AG10803 (cell line): ENCODE results near the gene EIF4G1.

Experiments
- DNase-seq: peaks from one replicate; pipeline ENCODE4 v3.0.0; 2010; ENCODE audit warnings: low read depth
- H3K4me3 ChIP-seq: 2 replicates; pipeline ENCODE4 v1.5.1; 2011; ENCODE audit warnings: mild to moderate bottlenecking, low read length, control low read depth
- CTCF ChIP-seq: conservative IDR thresholded peaks from 2 replicates; pipeline ENCODE4 v1.5.1; 2011; ENCODE audit warnings: mild to moderate bottlenecking, low read length, control low read depth, inconsistent platforms

Gene EIF4G1

GRCh38 chr3:184283681-184284080 is 30.7 kb upstream of the EIF4G1 start:
- DNase-seq: no peak
- no peak overlapping the region for H3K4me3 ChIP-seq
- no peak for TF ChIP-seq CTCF

GRCh38 chr3:184284696-184285095 is 29.7 kb upstream of the EIF4G1 start:
- DNase-seq: peak; percentile 66
- TF ChIP-seq CTCF: peak; percentile 42
- H3K4me3 ChIP-seq: no peak overlapping the region

GRCh38 chr3:184289426-184289938 is 24.9 kb upstream of the EIF4G1 start:
- peak; percentile 39 for DNase-seq
- peak; percentile 69 for TF ChIP-seq CTCF

GRCh38 chr3:184290331-184290730 is 24.1 kb upstream of the EIF4G1 start:
- H3K4me3 ChIP-seq: no peak overlapping the region
- no peak for TF ChIP-seq CTCF
- no peak for DNase-seq

More at GRCh38 chr3:184289426-184289938, 24.9 kb upstream of the EIF4G1 start:
- H3K4me3 ChIP-seq: no peak overlapping the region

GRCh38 chr3:184291044-184291737 is 23.2 kb upstream of the EIF4G1 start:
- no peak for DNase-seq
- TF ChIP-seq CTCF: no peak
- no peak overlapping the region for H3K4me3 ChIP-seq

- H3K4me3 ChIP-seq: no peak overlapping the region
- TF ChIP-seq CTCF: no peak
- no peak for DNase-seq
Measured at GRCh38 chr3:184291738-184292445, 22.5 kb upstream of the EIF4G1 start.

GRCh38 chr3:184295771-184296170 is 18.6 kb upstream of the EIF4G1 start:
- DNase-seq: no peak
- no peak overlapping the region for H3K4me3 ChIP-seq
- TF ChIP-seq CTCF: no peak
